Keratinocyte (primary cell): ENCODE results near the gene TMBIM6. TPM values are rescaled to one million over a fixed set of nuclear protein-coding genes. Genes with fewer than 3 reads are reported as not detected.
"Not testable (repeated sequence)": the region's sequence is repeated elsewhere in the genome, so short reads cannot be mapped to it uniquely, and the experiment has no call there.

Source experiments
- DNase-seq: peaks from one replicate; pipeline ENCODE4 v3.0.0-alpha.2; 2011; ENCODE audit warnings: low read depth, missing footprints, low spot score
- FAIRE-seq: peaks from 2 replicates; lab custom pipeline; 2011; peaks lifted over from hg19 to GRCh38; lab: Jason Lieb, UNC
- H2AFZ ChIP-seq: 2 replicates; pipeline ENCODE4 v1.6.0; 2012; ENCODE audit warnings: low read length, control low read depth, inconsistent platforms; ENCODE audit not compliant: control insufficient read depth
- H3K27ac ChIP-seq: 2 replicates; pipeline ENCODE4 v1.5.1; 2011; ENCODE audit warnings: low read length; ENCODE audit not compliant: control insufficient read depth, insufficient read depth
- H3K27me3 ChIP-seq: 3 replicates; pipeline ENCODE4 v1.6.0; 2011; ENCODE audit warnings: low read length; ENCODE audit not compliant: control insufficient read depth, insufficient read depth; ENCODE audit errors: extremely low read depth
- H3K36me3 ChIP-seq, 2 experiments: 2 replicates in 1 of 2; 3 replicates in 1 of 2; pipeline ENCODE4 v1.5.1; 2011; ENCODE audit warnings: low read length in 2 of 2, mild to moderate bottlenecking in 1 of 2; ENCODE audit not compliant: control insufficient read depth in 2 of 2, insufficient read depth in 2 of 2; ENCODE audit errors: extremely low read depth in 1 of 2
- H3K4me1 ChIP-seq: 3 replicates; pipeline ENCODE4 v1.5.1; 2011; ENCODE audit warnings: low read length; ENCODE audit not compliant: control insufficient read depth, insufficient read depth; ENCODE audit errors: extremely low read depth
- H3K4me2 ChIP-seq: 3 replicates; pipeline ENCODE4 v1.6.0; 2011; ENCODE audit warnings: low read depth, low read length; ENCODE audit not compliant: control insufficient read depth, insufficient read depth; ENCODE audit errors: extremely low read depth
- H3K4me3 ChIP-seq, 3 experiments: fragments of 200-600 bp in 1 of 3; sonication (generic) in 1 of 3; 2 replicates in 2 of 3; 3 replicates in 1 of 3; pipeline ENCODE4 v1.5.1; 2011 to 2016; ENCODE audit warnings: low read length in 3 of 3, mild to moderate bottlenecking in 3 of 3, control low read depth in 2 of 3, inconsistent platforms in 1 of 3, low read depth in 1 of 3, mixed read lengths in 1 of 3, mixed run types in 1 of 3, moderate library complexity in 1 of 3; ENCODE audit not compliant: control insufficient read depth in 2 of 3, insufficient read depth in 2 of 3; ENCODE audit errors: extremely low read depth in 1 of 3
- H3K79me2 ChIP-seq: 2 replicates; pipeline ENCODE4 v1.6.0; 2012; ENCODE audit warnings: low read length; ENCODE audit not compliant: control insufficient read depth, insufficient read depth
- H3K9ac ChIP-seq: 3 replicates; pipeline ENCODE4 v1.6.0; 2011; ENCODE audit warnings: low read length; ENCODE audit not compliant: control insufficient read depth, insufficient read depth; ENCODE audit errors: extremely low read depth
- H3K9me1 ChIP-seq: 3 replicates; pipeline ENCODE4 v1.6.0; 2011; ENCODE audit warnings: low read length; ENCODE audit not compliant: control insufficient read depth, insufficient read depth; ENCODE audit errors: extremely low read depth
- H3K9me3 ChIP-seq: 2 replicates; pipeline ENCODE4 v1.5.1; 2012; ENCODE audit warnings: low read depth, low read length; ENCODE audit not compliant: control insufficient read depth
- H4K20me1 ChIP-seq: 3 replicates; pipeline ENCODE4 v1.6.0; 2011; ENCODE audit warnings: low read length; ENCODE audit not compliant: control insufficient read depth, insufficient read depth; ENCODE audit errors: extremely low read depth
- EZH2 ChIP-seq: IDR thresholded peaks from one replicate; pipeline ENCODE4 v1.6.1; 2012; ENCODE audit warnings: inconsistent platforms, mild to moderate bottlenecking, low read length, moderate library complexity
- dilution Hi-C: fragments of 300-500 bp; cut with MboI; formaldehyde crosslinking; loops from one replicate; pipeline ENCODE4 v1.7.0; 2020; ENCODE audit warnings: low sequenced_read_pairs; ENCODE audit not compliant: extremely low pct_ligation_motif_present
- polyA plus RNA-seq, 5 experiments: library from polyadenylated mRNA; depleted of rRNA in 3 of 5; stranded (reverse) in 3 of 5; stranded (forward) in 1 of 5; unstranded in 1 of 5; fragments of >200 nt; gene quantifications; 1 replicate in 1 of 5; 2 replicates in 3 of 5; 3 replicates in 1 of 5; pipeline versions ENCODE4 v1.2.1 to v1.2.3, GENCODE V29; 2011 to 2012; ENCODE audit warnings: missing spikeins in 2 of 5, low read depth in 1 of 5, low replicate concordance in 1 of 5
- TF ChIP-seq, protein P1 (sequence below), 3 experiments: IDR thresholded peaks in 1 of 3; conservative IDR thresholded peaks in 1 of 3; optimal IDR thresholded peaks in 1 of 3; 2 replicates in 2 of 3; 3 replicates in 1 of 3; pipeline versions ENCODE3 to v1.5.1; 2011; ENCODE audit warnings: low read length in 3 of 3, mild to moderate bottlenecking in 3 of 3, moderate library complexity in 2 of 3, control low read depth in 1 of 3, inconsistent platforms in 1 of 3; ENCODE audit not compliant: insufficient read depth in 2 of 3; ENCODE audit errors: extremely low read depth in 1 of 3

Gene TMBIM6
- polyA plus RNA-seq, 1 donor (not counting 4 experiments of a cell fraction or from before 2014, with no cell fraction given) = 668 TPM

- Histone ChIP-seq H3K4me1 (peaks cover 17% of the 10 kb centered on the region), H2AFZ (no peak overlapping the region), H4K20me1 (no peaks in the 10 kb centered on the region), H3K9ac (no peak overlapping the region), H3K27ac (no peak overlapping the region), H3K27me3 (peaks cover 13% of the 10 kb centered on the region), H3K4me3 (no peak overlapping the region), H3K9me1 (no peaks in the 10 kb centered on the region), H3K4me2 (no peak overlapping the region), H3K9me3 (no peaks in the 10 kb centered on the region), H3K36me3 (no peaks in the 10 kb centered on the region), H3K79me2 (no peaks in the 10 kb centered on the region)
- TF ChIP-seq, protein P1, sequence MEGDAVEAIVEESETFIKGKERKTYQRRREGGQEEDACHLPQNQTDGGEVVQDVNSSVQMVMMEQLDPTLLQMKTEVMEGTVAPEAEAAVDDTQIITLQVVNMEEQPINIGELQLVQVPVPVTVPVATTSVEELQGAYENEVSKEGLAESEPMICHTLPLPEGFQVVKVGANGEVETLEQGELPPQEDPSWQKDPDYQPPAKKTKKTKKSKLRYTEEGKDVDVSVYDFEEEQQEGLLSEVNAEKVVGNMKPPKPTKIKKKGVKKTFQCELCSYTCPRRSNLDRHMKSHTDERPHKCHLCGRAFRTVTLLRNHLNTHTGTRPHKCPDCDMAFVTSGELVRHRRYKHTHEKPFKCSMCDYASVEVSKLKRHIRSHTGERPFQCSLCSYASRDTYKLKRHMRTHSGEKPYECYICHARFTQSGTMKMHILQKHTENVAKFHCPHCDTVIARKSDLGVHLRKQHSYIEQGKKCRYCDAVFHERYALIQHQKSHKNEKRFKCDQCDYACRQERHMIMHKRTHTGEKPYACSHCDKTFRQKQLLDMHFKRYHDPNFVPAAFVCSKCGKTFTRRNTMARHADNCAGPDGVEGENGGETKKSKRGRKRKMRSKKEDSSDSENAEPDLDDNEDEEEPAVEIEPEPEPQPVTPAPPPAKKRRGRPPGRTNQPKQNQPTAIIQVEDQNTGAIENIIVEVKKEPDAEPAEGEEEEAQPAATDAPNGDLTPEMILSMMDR (optimal IDR thresholded peaks at IDR 0.05 in 1 of 3, IDR thresholded peaks at IDR 0.05 in 1 of 3, conservative IDR thresholded peaks at IDR 0.05 in 1 of 3; ENCODE audit: extremely low read depth in 1 of 3, insufficient read depth in 2 of 3, low read length in 3 of 3) = no peak
- no peak for TF ChIP-seq EZH2
- dilution Hi-C loops = no loop called here
- DNase-seq (no peak), FAIRE-seq (no peak)
These were observed 38.2 kb downstream of the TMBIM6 start for GRCh38 chr12:49779581-49779980.

- H4K20me1 ChIP-seq, H3K4me2 ChIP-seq, dilution Hi-C loops, FAIRE-seq, H3K79me2 ChIP-seq, H3K27ac ChIP-seq, H3K9me1 ChIP-seq, H3K9me3 ChIP-seq, H3K4me3 ChIP-seq, H3K36me3 ChIP-seq, H3K9ac ChIP-seq, DNase-seq, H2AFZ ChIP-seq: not testable (repeated sequence)
- Histone ChIP-seq H3K4me1 (peaks cover 17% of the 10 kb centered on the region), H3K27me3 (peaks cover 13% of the 10 kb centered on the region)
These were observed 39.6 kb downstream of the TMBIM6 start for GRCh38 chr12:49780914-49781313.
